AG09319 (cell line): ENCODE results near the gene PKP2.

ENCODE experiments used
- DNase-seq: peaks from one replicate; pipeline ENCODE4 v3.0.0-alpha.2; 2010; ENCODE audit warnings: low read depth; ENCODE audit errors: extremely low read depth
- CTCF ChIP-seq: IDR thresholded peaks from 2 replicates; pipeline ENCODE4 v1.5.1; 2011; ENCODE audit warnings: low read depth, mild to moderate bottlenecking, inconsistent platforms, low read length, moderate library complexity

The PKP2 gene

GRCh38 chr12:32788405-32788804 is 108.2 kb downstream of the PKP2 start:
- DNase-seq: no peak
- no peak for TF ChIP-seq CTCF

- no peak for DNase-seq
- no peak for TF ChIP-seq CTCF
Measured at GRCh38 chr12:32785557-32785956, 111.0 kb downstream of the PKP2 start.

GRCh38 chr12:32783029-32783428 is 113.5 kb downstream of the PKP2 start:
- no peak for DNase-seq
- no peak for TF ChIP-seq CTCF

GRCh38 chr12:32780071-32780470 is 116.5 kb downstream of the PKP2 start:
- no peak for TF ChIP-seq CTCF
- no peak for DNase-seq

GRCh38 chr12:32777691-32778175 is 118.8 kb downstream of the PKP2 start:
- TF ChIP-seq CTCF: no peak
- no peak for DNase-seq

GRCh38 chr12:32777159-32777558 is 119.4 kb downstream of the PKP2 start:
- no peak for TF ChIP-seq CTCF

GRCh38 chr12:32776258-32776657 is 120.3 kb downstream of the PKP2 start:
- TF ChIP-seq CTCF: no peak
- no peak for DNase-seq

More at GRCh38 chr12:32777159-32777558, 119.4 kb downstream of the PKP2 start:
- DNase-seq: no peak
